ENCODE results near the gene ABCC1.
"Not testable (repeated sequence)": the region's sequence is repeated elsewhere in the genome, so short reads cannot be mapped to it uniquely, and the experiment has no call there.

The ABCC1 gene

DNA sequence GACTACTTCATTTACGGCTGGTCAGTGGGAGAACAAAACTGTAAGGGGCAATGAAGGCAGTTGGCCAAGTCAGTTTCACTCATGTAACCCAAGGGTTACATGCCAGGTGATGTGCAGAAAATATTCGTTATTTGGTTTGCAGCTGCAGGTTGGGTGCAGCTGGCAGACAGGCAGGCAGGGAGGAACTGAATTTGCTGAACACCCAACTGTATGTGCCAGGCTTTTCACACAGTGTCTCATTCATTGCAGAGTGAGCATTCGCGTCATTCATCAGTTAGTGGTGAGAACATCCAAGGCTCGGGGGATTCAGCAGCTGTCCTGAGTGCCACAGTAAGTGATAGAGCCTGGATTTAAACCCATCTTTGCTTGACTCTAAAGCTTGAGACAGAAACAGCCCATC is 214.2 kb downstream of the ABCC1 start:
- no peak for DNase-seq

DNA sequence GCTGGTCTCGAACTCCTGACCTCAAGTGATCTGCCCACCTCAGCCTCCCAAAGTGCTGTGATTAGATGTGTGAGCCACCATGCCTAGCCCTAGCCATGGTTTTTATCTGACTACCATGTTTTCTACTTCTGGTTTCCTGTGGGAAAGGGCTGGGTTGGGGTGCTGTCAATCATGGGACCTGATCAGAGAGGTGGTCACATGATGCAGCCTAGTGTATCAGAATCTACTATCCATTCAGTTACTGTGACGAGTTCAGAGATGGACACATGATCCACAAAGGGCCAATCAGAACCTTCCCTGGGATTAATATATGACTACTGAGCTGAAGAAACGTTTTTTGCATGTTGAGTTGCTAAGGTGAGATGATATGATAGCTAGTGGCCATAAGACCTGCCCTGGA is 214.8 kb downstream of the ABCC1 start:
- DNase-seq, result no peak

DNA sequence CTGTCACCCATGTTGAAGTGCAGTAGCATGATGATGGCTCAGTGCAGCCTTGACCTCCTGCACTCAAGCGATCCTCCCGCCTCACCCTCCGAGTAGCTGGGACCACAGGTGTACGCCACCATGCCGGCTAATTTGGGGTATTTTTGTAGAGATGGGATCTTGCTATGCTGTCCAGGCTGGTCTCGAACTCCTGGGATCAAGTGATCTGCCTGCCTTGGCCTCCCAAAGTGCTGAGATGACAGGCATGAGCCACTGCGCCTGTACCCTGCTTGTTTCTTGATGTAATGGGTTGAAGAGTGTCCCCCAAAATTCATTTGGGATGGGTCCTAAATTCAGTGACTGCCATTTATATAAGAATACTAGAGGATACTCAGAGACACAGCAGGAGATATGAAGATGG is 216.7 kb downstream of the ABCC1 start:
- DNase-seq, result no peak

DNA sequence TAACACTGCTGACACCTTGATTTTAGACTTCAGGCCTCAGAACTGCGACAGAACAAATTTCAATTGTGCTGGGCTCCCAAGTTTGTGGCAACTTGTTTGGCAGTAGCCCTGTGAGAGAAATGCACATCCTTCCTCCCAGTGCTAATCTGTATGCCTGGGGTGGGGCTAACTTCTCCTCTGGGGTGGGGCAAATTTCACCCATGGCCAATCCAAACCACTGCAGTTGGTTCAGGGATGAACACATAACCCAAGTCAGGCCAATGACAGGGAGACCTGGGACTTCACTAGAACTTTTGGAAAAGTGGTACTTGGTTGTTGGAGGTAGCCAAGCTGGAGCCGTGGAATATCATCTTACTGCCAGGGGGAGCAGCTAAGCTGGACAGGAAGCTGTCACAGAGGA is 217.5 kb downstream of the ABCC1 start:
- DNase-seq, result no peak

DNA sequence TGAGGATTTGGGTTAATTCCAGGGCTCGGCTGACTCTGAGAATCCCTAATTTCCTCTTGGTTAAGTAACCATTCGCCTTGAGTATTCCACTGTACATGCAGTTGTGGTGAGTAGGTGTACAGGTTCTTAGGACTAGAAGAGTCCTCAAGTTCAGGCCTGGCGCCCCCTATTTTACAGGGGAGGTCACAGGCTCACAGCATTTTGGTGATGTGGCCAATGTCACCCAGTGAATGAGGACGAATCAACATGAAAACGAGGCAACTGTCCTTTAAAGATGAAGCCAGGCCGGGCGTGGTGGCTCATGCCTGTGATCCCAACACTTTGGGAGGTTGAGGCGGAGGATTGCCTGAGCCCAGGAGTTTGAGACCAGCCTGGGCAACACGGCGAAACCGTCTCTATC is 218.5 kb downstream of the ABCC1 start:
- no peak for DNase-seq

DNA sequence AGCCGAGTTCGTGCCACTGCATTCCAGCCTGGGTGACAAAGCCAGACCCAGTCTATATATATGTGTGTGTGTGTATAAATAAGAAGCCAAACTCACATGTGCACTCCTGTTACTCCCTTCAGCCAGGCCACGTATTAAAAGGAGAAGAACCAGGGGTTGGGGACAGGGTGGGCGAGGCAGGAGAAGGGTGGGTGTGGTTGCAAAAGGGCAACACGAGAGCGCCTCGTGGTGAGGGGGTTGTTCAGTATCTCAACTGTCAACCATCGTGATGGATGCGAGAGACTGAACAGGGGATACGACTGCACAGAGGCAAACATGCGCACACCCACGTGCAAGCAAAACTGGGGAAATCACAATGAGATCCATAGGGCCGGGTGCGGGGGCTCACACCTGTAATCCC is 219.0 kb downstream of the ABCC1 start:
- DNase-seq, result no peak

DNA sequence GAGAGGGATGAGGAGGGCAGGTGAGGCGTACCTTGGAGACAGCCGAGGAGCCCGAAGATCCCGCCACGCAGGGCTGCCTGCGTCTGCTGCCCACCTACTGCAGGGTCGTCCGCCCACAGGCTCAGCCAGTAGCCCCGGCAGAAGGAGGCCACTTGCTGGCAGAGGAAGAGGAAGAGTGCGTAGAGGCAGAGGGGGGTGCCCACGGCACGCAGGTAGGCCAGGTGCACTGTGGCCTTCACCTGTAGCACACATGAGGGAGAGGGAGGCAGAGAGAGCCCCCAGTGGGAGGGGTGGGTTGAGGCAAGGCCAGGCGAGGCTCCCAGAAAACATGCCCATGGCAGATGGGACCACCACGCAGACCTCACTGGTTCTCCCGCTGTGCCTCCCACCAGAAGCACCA is 220.2 kb downstream of the ABCC1 start:
- DNase-seq, result no peak

DNA sequence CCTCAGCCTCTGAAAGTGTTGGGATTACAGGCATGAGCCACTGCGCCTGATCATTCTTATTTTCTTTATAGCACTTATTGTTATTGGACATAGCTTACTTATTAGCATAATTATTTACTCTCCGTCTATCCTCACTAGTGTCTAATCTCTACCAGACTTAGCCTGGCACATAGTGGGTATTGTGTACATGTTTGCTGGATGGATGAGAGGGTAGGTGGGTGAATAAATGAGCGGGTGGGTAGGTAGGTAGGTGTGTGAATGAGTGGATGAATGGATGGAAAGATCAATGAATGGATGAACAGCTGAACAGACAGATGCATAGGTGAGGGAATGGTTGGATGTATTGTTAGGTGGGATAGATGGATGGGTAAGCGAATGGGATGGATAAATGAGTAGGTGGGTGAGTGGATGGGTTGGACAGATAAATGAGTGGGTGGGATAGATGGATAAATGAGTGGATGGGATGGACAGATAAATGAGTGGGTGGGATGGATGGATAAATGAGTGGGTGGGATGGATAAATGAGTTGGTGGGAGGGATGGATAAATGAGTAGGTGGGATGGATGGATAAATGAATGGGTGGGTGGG is 222.0 kb downstream of the ABCC1 start:
- no peak for DNase-seq

DNA sequence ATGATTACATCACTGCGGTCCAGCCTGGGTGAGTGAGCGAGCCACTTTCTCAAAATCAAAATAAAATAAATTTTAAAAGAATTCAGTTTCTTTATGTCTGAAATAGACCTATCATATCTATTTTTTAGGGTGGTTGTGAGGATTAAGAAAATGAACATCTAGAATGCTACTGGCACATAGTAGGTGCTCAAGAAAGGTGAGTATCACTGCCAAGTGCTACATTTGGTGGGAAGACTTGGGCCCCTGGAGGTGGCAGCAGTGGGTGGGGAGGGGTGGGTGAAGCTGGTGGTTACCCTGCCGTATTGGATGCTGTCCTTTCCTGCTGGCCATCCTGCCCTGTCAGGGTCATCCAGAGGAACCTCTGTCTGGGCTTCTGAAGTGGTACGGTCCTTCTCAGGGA is 223.6 kb downstream of the ABCC1 start:
- DNase-seq, result no peak

DNA sequence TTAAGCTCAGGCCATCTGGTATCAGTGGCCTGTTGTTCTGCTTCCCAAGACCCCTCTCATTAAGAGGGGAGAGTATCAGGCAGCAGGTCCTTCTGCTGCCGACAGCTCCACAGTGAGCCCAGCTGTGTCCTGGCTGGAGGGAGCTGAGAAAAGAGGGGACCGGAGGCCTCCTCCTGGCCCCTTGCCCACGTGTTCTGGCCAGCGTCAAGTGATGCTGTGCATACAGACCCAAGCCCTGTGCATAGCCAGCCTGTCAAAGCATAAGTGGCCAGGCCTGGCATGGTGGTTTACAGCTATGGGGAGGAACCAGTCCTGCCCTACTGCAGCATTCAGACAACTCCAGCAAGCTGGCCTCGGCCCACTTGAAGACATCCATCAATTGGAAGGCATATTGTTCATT is 225.9 kb downstream of the ABCC1 start:
- no peak for DNase-seq

DNA sequence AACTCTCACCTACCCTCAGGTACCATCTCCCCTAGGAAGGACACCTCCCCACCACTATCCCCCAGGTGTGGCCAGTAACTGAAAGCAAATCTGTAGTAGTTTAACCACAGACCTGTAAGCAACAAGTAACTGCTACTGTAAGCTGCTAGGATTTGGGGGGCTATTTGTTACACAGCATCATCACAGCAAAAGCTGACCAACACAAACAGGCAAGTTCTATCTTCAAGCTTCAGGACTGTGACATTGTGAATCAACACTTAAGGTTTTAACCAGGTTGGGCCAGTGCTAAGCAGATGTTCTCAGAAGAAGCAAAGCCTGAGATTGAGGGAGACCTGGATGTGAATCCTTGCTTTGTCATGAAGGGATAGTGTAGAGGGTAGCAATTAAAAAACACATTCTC is 226.9 kb downstream of the ABCC1 start:
- no peak for DNase-seq

DNA sequence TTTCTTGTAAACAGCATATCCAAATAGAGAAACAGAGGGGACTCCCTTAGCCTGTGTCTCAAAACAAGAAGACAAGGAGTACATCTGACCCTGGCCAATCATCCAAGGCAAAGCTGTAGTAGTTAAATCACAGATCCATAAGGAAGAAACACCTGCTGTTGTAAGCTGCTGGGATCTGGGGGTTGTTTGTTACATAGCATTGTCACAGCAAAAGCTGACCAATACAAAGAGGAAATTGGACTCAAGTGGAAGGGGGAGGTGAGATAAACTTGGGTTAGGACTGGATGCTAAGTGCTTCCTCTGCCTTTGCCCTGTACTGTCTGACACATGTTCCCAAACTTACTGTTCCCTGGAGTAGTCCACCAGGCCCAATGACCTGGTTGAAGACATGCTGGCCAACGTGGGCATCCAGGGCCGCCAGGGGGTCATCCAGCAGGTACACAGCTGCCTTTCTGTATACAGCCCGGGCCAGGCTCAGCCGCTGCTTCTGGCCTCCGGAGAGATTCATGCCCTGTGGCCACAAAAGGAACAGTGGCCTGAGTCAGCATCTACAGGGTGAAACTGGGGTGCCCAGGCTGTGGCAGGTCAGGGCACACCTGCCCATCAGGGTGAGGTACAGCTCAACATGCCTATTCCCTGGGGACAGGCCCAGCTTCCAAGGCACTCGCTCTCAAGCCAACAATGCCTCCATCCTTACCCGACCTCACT is 229.2 kb downstream of the ABCC1 start:
- DNase-seq, result no peak

DNA sequence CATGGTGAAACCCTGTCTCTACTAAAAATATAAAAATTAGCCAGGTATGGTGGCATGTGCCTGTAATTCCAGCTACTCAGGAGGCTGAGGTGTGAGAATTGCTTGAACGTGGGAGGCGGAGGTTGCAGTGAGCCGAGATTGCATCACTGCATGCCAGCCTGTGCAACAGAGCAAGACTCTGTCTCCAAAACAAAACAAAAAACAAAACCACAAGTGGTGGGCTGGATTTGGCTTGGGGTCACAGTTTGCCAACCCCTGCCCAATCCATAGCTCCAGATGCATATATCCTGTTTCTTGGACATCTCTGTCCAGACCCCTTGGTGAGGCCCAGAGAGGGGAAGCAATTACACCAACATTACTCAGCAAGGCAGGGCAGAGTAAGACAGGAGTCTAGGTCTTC is 232.3 kb downstream of the ABCC1 start:
- not testable (repeated sequence) for DNase-seq

DNA sequence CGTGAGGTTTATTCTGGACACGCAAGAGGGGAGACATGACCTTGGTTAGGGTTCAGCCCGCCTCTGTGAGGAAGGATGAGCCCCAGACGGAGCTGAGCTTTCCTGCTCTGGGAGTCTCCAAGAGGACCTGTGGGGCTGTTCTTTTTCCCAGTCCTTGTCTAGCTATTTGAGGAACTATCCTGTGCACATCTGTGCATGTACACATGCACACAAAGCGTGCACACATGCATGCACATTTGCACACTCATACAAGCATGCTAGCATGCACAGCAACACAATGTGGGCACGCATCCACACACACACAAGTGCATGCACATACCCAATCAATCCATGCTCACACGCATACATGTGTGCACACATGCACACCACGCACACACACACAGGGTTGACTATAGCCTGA is 233.5 kb downstream of the ABCC1 start:
- DNase-seq, result no peak

DNA sequence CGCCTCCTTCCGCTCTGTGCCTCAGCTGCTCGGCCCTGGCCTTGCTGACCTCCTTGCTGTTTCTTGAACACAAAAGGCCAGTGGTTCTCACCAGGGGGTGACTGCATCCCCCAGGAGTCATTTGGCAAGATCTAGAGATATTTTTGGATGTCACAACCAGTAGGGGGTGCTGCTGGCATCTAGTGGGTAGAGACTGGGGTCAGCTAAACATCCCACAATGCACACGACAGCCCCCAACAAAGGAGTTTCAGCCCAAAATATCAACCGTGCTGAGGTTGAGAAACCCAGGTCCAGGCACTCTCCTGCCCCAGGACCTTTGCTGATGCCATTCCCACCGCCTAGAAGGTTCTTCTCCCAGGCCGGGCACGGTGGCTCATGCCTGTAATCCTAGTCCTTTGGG is 234.1 kb downstream of the ABCC1 start:
- DNase-seq, result no peak

DNA sequence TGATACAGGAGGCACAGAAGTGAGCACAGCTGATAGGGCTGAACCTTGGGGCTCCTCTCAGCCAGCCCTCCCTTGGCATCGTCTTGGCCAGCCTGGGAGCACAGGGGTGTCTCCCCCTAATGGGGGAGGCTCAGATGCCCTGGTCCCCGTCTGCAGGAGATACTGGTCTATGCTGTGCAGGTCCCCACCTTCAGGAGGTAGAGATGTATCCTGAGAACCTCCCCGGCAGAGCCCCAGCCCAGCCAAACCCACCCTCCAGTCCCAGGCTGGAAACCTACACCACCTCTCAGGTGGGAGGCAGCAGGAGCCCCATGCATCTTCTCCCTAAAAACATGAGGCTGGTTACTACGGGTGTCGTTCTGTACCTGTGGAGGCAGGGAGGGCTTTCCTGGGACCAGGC is 235.2 kb downstream of the ABCC1 start:
- no peak for DNase-seq

DNA sequence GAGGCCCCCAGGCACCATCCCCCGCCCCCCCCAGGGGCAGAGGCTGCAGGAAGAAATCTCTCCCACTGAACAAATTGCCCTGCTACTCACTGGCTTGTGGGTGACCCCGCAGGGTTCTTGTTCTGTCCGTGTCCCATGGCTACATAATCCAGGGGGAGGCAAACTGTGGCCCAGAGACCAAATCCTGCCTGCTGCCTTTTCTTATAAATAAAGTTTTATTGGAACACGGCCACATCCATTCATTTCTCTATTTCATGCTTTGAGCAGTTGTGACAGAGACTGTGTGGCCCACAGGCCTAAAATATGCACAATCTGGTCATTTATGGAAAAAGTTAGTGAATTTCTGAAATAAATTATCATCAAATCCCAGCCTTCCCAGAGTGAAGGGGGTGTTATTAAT is 235.7 kb downstream of the ABCC1 start:
- no peak for DNase-seq

DNA sequence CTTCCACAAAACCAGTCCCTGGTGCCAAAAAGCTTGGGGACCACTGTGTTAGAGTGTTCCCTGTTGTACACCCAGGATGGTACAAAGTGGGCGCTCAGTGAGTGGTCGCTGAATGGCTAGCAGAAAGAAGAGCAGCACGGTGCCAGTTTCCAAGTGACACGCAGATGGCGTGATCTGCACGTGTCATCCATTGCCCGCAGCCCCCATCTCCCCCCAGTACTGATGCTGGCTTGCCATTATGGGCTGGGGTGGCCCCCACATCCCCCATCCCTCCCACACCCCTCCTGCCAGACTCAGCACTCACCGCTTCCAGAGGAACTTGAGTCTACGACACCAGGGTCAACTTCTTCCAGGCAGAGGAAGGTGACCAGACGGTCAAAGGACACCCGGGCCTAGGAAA is 237.4 kb downstream of the ABCC1 start:
- DNase-seq, result no peak

DNA sequence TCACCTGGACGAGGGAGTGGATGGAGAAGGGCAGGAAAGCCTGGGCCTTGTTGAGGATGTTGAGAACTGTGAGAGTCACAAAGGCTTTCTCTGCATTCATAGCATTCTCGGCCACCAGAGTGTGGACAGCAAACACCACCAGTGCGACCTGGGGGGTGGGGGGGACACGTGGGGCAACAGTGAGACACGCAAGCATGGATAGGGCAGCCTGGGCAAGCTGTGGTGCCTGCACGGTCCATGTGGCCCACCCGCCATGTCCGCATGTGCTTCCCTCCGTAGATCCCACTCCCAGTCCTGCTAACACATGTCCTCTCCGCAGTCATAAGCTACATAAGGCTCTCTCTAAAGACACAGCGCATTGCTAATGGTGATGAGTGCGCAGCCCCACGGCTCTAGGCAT is 239.4 kb downstream of the ABCC1 start:
- no peak for DNase-seq

DNA sequence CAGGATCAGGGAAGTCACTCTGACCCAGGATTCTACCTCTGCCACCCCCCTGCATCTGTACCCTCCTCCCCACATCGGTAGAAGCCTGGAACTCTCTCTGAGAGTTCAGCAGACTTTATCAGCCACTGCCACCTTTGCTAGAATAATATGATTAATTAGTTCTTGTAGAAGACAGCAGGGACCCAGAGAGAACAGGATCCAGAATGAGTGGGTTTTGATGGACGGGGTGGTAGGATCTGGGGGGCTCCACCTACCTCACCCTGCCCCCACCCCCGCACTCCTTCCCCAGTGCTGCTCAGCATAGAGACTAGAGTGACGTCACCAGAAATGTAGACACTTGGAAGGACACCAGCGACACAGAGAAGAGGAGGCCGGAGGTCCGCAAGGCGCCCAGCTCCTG is 240.4 kb downstream of the ABCC1 start:
- no peak for DNase-seq

DNA sequence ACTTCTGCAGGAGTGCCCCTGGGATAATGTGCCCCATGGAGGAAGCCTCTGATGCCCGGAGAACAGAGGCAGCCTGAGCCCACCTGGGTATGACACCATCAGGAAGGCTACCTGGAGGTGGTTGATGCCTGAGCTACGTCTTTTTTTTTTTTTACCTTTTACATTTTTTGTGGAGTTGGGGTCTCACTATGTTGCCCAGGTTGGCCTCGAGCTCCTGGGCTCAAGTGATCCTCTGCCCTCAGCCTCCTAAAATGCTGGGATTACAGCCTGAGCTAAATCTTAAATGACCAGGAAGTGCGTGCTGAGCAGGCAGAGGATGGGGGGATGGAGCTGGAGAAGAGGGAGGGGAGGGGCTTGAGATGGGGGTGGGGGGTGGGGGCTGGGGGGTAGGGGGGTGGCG is 241.1 kb downstream of the ABCC1 start:
- no peak for DNase-seq

DNA sequence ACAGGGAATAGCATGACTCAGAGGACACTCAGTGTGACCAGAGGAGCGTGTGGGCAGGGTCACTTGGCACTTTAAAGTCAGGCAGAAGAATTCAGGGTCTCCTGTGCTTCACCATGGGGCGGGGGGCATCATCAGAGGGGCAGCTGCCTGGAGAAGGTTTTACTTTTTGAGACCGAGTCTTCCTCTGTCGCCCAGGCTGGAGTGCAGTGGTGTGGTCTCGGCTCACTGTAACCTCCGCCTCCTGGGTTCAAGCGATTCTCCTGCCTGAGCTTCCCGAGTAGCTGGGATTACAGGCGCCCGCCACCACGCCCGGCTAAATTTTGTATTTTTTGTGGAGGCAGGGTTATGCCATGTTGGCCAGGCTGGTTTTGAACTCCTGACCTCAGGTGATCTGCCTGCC is 241.6 kb downstream of the ABCC1 start:
- not testable (repeated sequence) for DNase-seq

DNA sequence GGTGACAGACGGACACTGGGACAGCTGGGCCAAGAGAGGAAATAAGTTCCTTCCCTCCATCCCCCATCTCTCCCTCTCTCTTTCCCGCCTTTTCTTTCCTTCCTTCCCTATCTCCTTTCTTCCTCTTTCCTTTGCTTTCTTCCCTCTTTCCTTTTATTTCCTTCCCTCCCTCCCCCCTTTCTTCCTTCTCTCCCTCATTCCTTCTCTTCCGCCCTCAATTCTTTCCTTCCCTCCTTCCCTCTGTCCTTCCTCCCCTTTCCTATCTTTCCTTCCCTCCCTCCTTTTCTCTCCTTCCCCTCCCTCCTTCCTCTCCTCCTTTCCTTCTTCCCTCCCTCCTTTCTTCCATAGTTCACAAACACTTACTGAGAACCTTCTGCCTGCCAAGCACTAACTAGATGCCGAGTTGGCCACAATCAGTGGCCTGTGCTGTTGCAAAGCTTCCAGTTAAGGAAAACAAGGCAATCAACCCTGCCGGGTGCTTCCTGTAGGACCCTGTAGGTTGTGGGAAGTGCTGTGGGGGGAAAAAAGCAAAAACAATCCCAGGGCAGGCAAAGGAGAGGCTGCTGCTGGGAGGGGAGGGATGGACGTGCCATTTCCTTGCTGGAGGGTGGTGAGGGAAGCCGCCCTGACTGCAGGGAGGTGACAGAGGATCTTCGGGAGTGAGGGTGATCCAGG is 242.2 kb downstream of the ABCC1 start:
- no peak for DNase-seq

Data from NCI-H187 (cell line).